HFF-Myc (cell line): ENCODE results near the gene GLB1L3.

Source experiments
- DNase-seq: peaks from one replicate; pipeline ENCODE4 v3.0.0-alpha.2; 2011; ENCODE audit warnings: low read depth; ENCODE audit errors: extremely low read depth
- H3K4me3 ChIP-seq: replicated peaks from 2 replicates; pipeline ENCODE4 v1.5.1; 2011; ENCODE audit warnings: low read depth, mild to moderate bottlenecking, control low read depth, low read length
- TF ChIP-seq, protein P1 (sequence below): IDR thresholded peaks from 2 replicates; pipeline ENCODE4 v1.5.1; 2012; ENCODE audit warnings: mild to moderate bottlenecking, low read depth, low read length, control low read depth; ENCODE audit errors: missing control alignments

GLB1L3 gene

GRCh38 chr11:134360050-134360835, 84.1 kb downstream of the GLB1L3 start:
- peak; percentile 26 for DNase-seq
- H3K4me3 ChIP-seq, result no peak overlapping the region

DNA sequence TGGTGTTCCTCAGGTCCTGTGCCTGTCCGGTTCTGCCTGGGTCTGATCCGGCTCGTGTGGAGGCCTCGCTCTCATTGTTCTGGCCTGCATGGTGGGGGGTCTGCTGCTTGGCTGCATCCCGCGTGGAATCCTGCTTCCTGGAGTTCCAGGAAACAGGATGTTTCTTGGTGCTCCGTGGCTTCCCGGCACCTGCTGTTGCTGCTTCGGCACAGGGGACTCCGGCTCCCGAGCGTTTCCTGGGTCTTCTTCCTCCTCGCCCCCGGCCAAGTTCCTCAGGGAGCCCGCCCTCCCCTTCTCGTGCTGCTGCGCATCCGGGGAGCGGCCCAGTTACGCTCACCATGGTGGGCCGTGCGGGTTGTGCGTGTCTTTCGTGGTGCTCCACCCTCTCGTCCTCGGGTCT, 85.5 kb downstream of the GLB1L3 start:
- no peak overlapping the region for H3K4me3 ChIP-seq
- TF ChIP-seq, protein P1, sequence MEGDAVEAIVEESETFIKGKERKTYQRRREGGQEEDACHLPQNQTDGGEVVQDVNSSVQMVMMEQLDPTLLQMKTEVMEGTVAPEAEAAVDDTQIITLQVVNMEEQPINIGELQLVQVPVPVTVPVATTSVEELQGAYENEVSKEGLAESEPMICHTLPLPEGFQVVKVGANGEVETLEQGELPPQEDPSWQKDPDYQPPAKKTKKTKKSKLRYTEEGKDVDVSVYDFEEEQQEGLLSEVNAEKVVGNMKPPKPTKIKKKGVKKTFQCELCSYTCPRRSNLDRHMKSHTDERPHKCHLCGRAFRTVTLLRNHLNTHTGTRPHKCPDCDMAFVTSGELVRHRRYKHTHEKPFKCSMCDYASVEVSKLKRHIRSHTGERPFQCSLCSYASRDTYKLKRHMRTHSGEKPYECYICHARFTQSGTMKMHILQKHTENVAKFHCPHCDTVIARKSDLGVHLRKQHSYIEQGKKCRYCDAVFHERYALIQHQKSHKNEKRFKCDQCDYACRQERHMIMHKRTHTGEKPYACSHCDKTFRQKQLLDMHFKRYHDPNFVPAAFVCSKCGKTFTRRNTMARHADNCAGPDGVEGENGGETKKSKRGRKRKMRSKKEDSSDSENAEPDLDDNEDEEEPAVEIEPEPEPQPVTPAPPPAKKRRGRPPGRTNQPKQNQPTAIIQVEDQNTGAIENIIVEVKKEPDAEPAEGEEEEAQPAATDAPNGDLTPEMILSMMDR, result no peak
- no peak for DNase-seq

More at GRCh38 chr11:134360050-134360835, 84.1 kb downstream of the GLB1L3 start:
- TF ChIP-seq, protein P1, result peak; percentile 74

GRCh38 chr11:134362192-134362901, 86.2 kb downstream of the GLB1L3 start:
- TF ChIP-seq, protein P1, result no peak
- H3K4me3 ChIP-seq, result no peak overlapping the region

GRCh38 chr11:134363161-134363560, 87.0 kb downstream of the GLB1L3 start:
- no peak overlapping the region for H3K4me3 ChIP-seq
- no peak for DNase-seq
- TF ChIP-seq, protein P1, result no peak

More at GRCh38 chr11:134362192-134362901, 86.2 kb downstream of the GLB1L3 start:
- DNase-seq, result no peak

- TF ChIP-seq, protein P1, result no peak
- H3K4me3 ChIP-seq, result no peak overlapping the region
- DNase-seq, result no peak
These were observed 87.4 kb downstream of the GLB1L3 start for GRCh38 chr11:134363592-134363991.

- no peak for DNase-seq
- TF ChIP-seq, protein P1, result no peak
- no peak overlapping the region for H3K4me3 ChIP-seq
These were observed 88.1 kb downstream of the GLB1L3 start for GRCh38 chr11:134364261-134364660.
